ENCODE measurements around the gene ATP7B.
"Not testable (repeated sequence)": the region's sequence is repeated elsewhere in the genome, so short reads cannot be mapped to it uniquely, and the experiment has no call there.

ATP7B gene

GRCh38 chr13:52005841-52006522 lies 5.3 kb downstream of the ATP7B start:
- no peak for DNase-seq

GRCh38 chr13:52004511-52005170 lies 6.6 kb downstream of the ATP7B start:
- DNase-seq = no peak

GRCh38 chr13:52003541-52003940 lies 7.7 kb downstream of the ATP7B start:
- DNase-seq = no peak

GRCh38 chr13:52002361-52002760 lies 8.9 kb downstream of the ATP7B start:
- DNase-seq = no peak

GRCh38 chr13:52001120-52001731 lies 10.0 kb downstream of the ATP7B start:
- DNase-seq = no peak

- no peak for DNase-seq
Observed at GRCh38 chr13:51999921-52000320, 11.3 kb downstream of the ATP7B start.

GRCh38 chr13:51999510-51999911 lies 11.7 kb downstream of the ATP7B start:
- DNase-seq = no peak

- DNase-seq = no peak
Observed at GRCh38 chr13:51998723-51999509, 12.3 kb downstream of the ATP7B start.

- no peak for DNase-seq
Observed at GRCh38 chr13:51997641-51998330, 13.5 kb downstream of the ATP7B start.

- DNase-seq = no peak
Observed at GRCh38 chr13:51997186-51997585, 14.1 kb downstream of the ATP7B start.

GRCh38 chr13:51996641-51997040 lies 14.6 kb downstream of the ATP7B start:
- DNase-seq = no peak

GRCh38 chr13:51995677-51996551 lies 15.3 kb downstream of the ATP7B start:
- DNase-seq = no peak

GRCh38 chr13:51993713-51994112 lies 17.5 kb downstream of the ATP7B start:
- DNase-seq = no peak

GRCh38 chr13:51988988-51989618 lies 22.1 kb downstream of the ATP7B start:
- DNase-seq = no peak

- DNase-seq = not testable (repeated sequence)
Observed at GRCh38 chr13:51984904-51985303, 26.3 kb downstream of the ATP7B start.

- DNase-seq = not testable (repeated sequence)
Observed at GRCh38 chr13:51983292-51983691, 28.0 kb downstream of the ATP7B start.

GRCh38 chr13:51981355-51981754 lies 29.9 kb downstream of the ATP7B start:
- DNase-seq = no peak

GRCh38 chr13:51980908-51981307 lies 30.3 kb downstream of the ATP7B start:
- DNase-seq = no peak

- no peak for DNase-seq
Observed at GRCh38 chr13:51978796-51979556, 32.3 kb downstream of the ATP7B start.

- DNase-seq = no peak
Observed at GRCh38 chr13:51977625-51978024, 33.6 kb downstream of the ATP7B start.

Data from activated T-cell treated with anti-CD3 and anti-CD28 coated beads for 4 hours (primary cell).